Hematopoietic multipotent progenitor cell treated with erythropoietin and hydrocortisone succinate and interleukin-3 and kit ligand, for 15 days (in vitro differentiated cells): ENCODE data around the gene EML1.
"Not testable (repeated sequence)": the region's sequence is repeated elsewhere in the genome, so short reads cannot be mapped to it uniquely, and the experiment has no call there.

Experiments used
- DNase-seq: peaks from one replicate; pipeline ENCODE4 v3.0.0-alpha.2; 2015; ENCODE audit warnings: low spot score

Gene EML1

GRCh38 chr14:99938376-99938775, 145.2 kb downstream of the EML1 start:
- DNase-seq: no peak

- DNase-seq: no peak
These were observed 145.7 kb downstream of the EML1 start for GRCh38 chr14:99938896-99939295.

- no peak for DNase-seq
These were observed 146.2 kb downstream of the EML1 start for GRCh38 chr14:99939421-99939820.

- no peak for DNase-seq
These were observed 146.9 kb downstream of the EML1 start for GRCh38 chr14:99940064-99940463.

GRCh38 chr14:99941211-99941610, 148.0 kb downstream of the EML1 start:
- no peak for DNase-seq

GRCh38 chr14:99943620-99944019, 150.4 kb downstream of the EML1 start:
- no peak for DNase-seq

GRCh38 chr14:99944241-99944651, 151.0 kb downstream of the EML1 start:
- no peak for DNase-seq

- no peak for DNase-seq
These were observed 152.8 kb downstream of the EML1 start for GRCh38 chr14:99945732-99946651.

- DNase-seq: peak; percentile 29
These were observed 153.7 kb downstream of the EML1 start for GRCh38 chr14:99946652-99947489.

- no peak for DNase-seq
These were observed 154.5 kb downstream of the EML1 start for GRCh38 chr14:99947695-99948094.

- DNase-seq: not testable (repeated sequence)
These were observed 156.0 kb downstream of the EML1 start for GRCh38 chr14:99949011-99949732.

GRCh38 chr14:99950181-99950580, 157.0 kb downstream of the EML1 start:
- DNase-seq: no peak

- DNase-seq: no peak
These were observed 157.9 kb downstream of the EML1 start for GRCh38 chr14:99951085-99951484.

- no peak for DNase-seq
These were observed 158.8 kb downstream of the EML1 start for GRCh38 chr14:99952039-99952438.

GRCh38 chr14:99952453-99952852, 159.2 kb downstream of the EML1 start:
- DNase-seq: no peak

GRCh38 chr14:99955826-99956455, 162.7 kb downstream of the EML1 start:
- no peak for DNase-seq

- DNase-seq: no peak
These were observed 165.2 kb downstream of the EML1 start for GRCh38 chr14:99958380-99958779.

GRCh38 chr14:99961826-99962518, 168.8 kb downstream of the EML1 start:
- DNase-seq: no peak

GRCh38 chr14:99964979-99965378, 171.8 kb downstream of the EML1 start:
- no peak for DNase-seq

GRCh38 chr14:99966037-99966835, 173.0 kb downstream of the EML1 start:
- no peak for DNase-seq
